ENCODE results near the gene CX3CR1.

The CX3CR1 gene

GRCh38 chr3:39271363-39271914, 8.4 kb downstream of the CX3CR1 start:
- TF ChIP-seq CTCF (IDR thresholded peaks at IDR 0.05; ENCODE audit: insufficient read depth, low read depth, low read length, missing control alignments): no peak
- no peak overlapping the region for H3K4me3 ChIP-seq (ENCODE audit: low read length)
- DNase-seq (ENCODE audit: low read depth): no peak

- no peak for TF ChIP-seq CTCF (IDR thresholded peaks at IDR 0.05; ENCODE audit: insufficient read depth, low read depth, low read length, missing control alignments)
- no peak for DNase-seq (ENCODE audit: low read depth)
- H3K4me3 ChIP-seq (ENCODE audit: low read length): no peak overlapping the region
Measured at GRCh38 chr3:39269528-39269927, 10.3 kb downstream of the CX3CR1 start.

GRCh38 chr3:39268549-39268900, 11.3 kb downstream of the CX3CR1 start:
- no peak for TF ChIP-seq CTCF (IDR thresholded peaks at IDR 0.05; ENCODE audit: insufficient read depth, low read depth, low read length, missing control alignments)
- DNase-seq (ENCODE audit: low read depth): no peak
- H3K4me3 ChIP-seq (ENCODE audit: low read length): no peak overlapping the region

GRCh38 chr3:39267631-39268548, 11.9 kb downstream of the CX3CR1 start:
- no peak for DNase-seq (ENCODE audit: low read depth)
- H3K4me3 ChIP-seq (ENCODE audit: low read length): no peak overlapping the region
- no peak for TF ChIP-seq CTCF (IDR thresholded peaks at IDR 0.05; ENCODE audit: insufficient read depth, low read depth, low read length, missing control alignments)

- no peak for DNase-seq (ENCODE audit: low read depth)
- H3K4me3 ChIP-seq (ENCODE audit: low read length): no peak overlapping the region
- no peak for TF ChIP-seq CTCF (IDR thresholded peaks at IDR 0.05; ENCODE audit: insufficient read depth, low read depth, low read length, missing control alignments)
Measured at GRCh38 chr3:39264053-39264452, 15.8 kb downstream of the CX3CR1 start.

- no peak for TF ChIP-seq CTCF (IDR thresholded peaks at IDR 0.05; ENCODE audit: insufficient read depth, low read depth, low read length, missing control alignments)
- no peak overlapping the region for H3K4me3 ChIP-seq (ENCODE audit: low read length)
- DNase-seq (ENCODE audit: low read depth): no peak
Measured at GRCh38 chr3:39263576-39263975, 16.3 kb downstream of the CX3CR1 start.

Data from epithelial cell of esophagus (primary cell).